Pancreas (tissue), 10 donors: ENCODE results near the gene PDE4B. TPM values are rescaled to one million over a fixed set of nuclear protein-coding genes. Genes with fewer than 3 reads are reported as not detected.

Experiments
- ATAC-seq, 4 donors: fragments of 200-7000 bp; cut with Tn5 transposase; one replicate each; pipeline versions ENCODE4 v1.8.0 to v1.9.1; 2020; ENCODE audit warnings: mild to moderate bottlenecking in 4 of 4, moderate library complexity in 4 of 4
- DNase-seq, 6 donors: peaks; one replicate each; pipeline ENCODE4 v3.0.0-alpha.2; 2020
- FAIRE-seq: peaks from 2 replicates; lab custom pipeline; 2012; peaks lifted over from hg19 to GRCh38; lab: Jason Lieb, UNC
- H3K27ac ChIP-seq, 4 donors: fragments of 200-600 bp; sonication (generic); 1 replicate in 3 of 4; 2 replicates in 1 of 4; pipeline versions ENCODE4 v1.5.0 to v1.8.0; 2020
- H3K27me3 ChIP-seq, 4 donors: fragments of 200-600 bp; one replicate each; pipeline ENCODE4 v1.8.0; 2021
- H3K36me3 ChIP-seq, 3 donors: fragments of 200-600 bp; sonication (generic) in 1 of 3; one replicate each; pipeline versions ENCODE4 v1.5.0 to v1.8.0; 2020 to 2021
- H3K4me1 ChIP-seq, 3 donors: fragments of 200-600 bp; one replicate each; pipeline ENCODE4 v1.8.0; 2021
- H3K4me3 ChIP-seq, 4 donors: fragments of 200-600 bp; sonication (generic) in 2 of 4; one replicate each; pipeline versions ENCODE4 v1.5.0 to v1.8.0; 2020 to 2021
- H3K9me3 ChIP-seq, 4 donors: fragments of 200-600 bp; one replicate each; pipeline ENCODE4 v1.8.0; 2021
- WGBS, 2 donors: extraction: QIAGEN DNeasy Blood & Tissue Kit; methylation state at CpG; one replicate each; pipeline ENCODE4 v1.1.7; 2013; 5-methylcytosine and 5-hydroxymethylcytosine counted together
- intact Hi-C, 3 donors: fragments of 100-400 bp; cut with DNase I; formaldehyde crosslinking; loops; one replicate each; pipeline versions ENCODE4 v1.11.1 to v1.14.2; 2022
- polyA plus RNA-seq, 2 donors: library from polyadenylated mRNA; stranded (reverse); fragments of 200-250 nt; gene quantifications; one replicate each; pipeline ENCODE4 v1.2.3, GENCODE V29; 2013
- total RNA-seq, 6 donors: library from RNA; stranded (reverse); fragmentation: NEBNext Ultra II Directional in 4 of 6; extraction: Animal tissue kit (Norgen Biotek cat#: 25700) in 4 of 6; gene quantifications; one replicate each; pipeline versions ENCODE4 v1.2.1 to v1.2.4, GENCODE V29; 2021 to 2023
- TF ChIP-seq, protein P1 (sequence below), 4 donors: fragments of 200-600 bp; sonication (generic) in 3 of 4; IDR thresholded peaks; one replicate each; pipeline versions ENCODE4 v1.5.0 to v1.8.0; 2021; ENCODE audit warnings: antibody characterized with exemption in 4 of 4
- donor health status: healthy with polysubstance abuse.
- donor health status: DM: no; HTN: no; CAD: no; lungs with moderate emphysema.
- donor health status: DM: no; HTN: no; CAD: no.
- donor health status: control.
- donor health status: control.
- donor health status: Bipolar disorder and iron deficiency.
- donor health status: DM: yes; HTN: yes; CAD: no.
- donor health status: DM: no; HTN: no; CAD: no.
- donor health status: DM: no; HTN: no; CAD: no.
- donor health status: DM: yes; HTN: yes; CAD: no.

Gene PDE4B
- total and polyA plus RNA-seq, 8 donors, result 0.23 to 3.7 (median 0.92) TPM

DNA sequence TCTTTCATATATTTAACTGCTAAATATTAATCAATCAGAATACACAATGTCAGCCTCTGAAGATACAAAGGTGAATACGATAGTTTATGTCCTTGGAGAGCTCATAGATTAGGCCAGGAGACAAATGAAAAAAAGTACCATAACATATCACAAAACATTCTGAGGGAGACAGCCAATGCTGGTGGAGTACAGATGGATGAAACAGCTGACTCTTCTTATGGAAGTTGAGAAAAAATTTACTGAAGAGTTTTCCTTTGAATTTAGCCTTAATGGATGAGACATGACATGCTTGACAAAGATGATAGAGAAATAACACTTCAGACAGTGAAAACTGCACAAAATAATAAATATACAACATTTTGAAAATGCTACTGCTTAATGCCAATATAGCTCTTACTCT, 193.5 kb downstream of the PDE4B start:
- no peak overlapping the region for H3K27ac ChIP-seq
- DNase-seq (no peak), ATAC-seq (no peak), FAIRE-seq (no peak)
- no peaks in the 10 kb centered on the region for H3K4me1 ChIP-seq
- no peaks in the 10 kb centered on the region for H3K27me3 ChIP-seq
- H3K36me3 ChIP-seq, result no peaks in the 10 kb centered on the region
- H3K9me3 ChIP-seq, result no peaks in the 10 kb centered on the region
- WGBS, 2 donors, result 13 to 14% methylated on average over 1 of the region's 1 CpG
- TF ChIP-seq, protein P1, sequence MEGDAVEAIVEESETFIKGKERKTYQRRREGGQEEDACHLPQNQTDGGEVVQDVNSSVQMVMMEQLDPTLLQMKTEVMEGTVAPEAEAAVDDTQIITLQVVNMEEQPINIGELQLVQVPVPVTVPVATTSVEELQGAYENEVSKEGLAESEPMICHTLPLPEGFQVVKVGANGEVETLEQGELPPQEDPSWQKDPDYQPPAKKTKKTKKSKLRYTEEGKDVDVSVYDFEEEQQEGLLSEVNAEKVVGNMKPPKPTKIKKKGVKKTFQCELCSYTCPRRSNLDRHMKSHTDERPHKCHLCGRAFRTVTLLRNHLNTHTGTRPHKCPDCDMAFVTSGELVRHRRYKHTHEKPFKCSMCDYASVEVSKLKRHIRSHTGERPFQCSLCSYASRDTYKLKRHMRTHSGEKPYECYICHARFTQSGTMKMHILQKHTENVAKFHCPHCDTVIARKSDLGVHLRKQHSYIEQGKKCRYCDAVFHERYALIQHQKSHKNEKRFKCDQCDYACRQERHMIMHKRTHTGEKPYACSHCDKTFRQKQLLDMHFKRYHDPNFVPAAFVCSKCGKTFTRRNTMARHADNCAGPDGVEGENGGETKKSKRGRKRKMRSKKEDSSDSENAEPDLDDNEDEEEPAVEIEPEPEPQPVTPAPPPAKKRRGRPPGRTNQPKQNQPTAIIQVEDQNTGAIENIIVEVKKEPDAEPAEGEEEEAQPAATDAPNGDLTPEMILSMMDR (IDR thresholded peaks at IDR 0.05), result no peak
- intact Hi-C loops, result no loop called here
- no peak overlapping the region for H3K4me3 ChIP-seq

DNA sequence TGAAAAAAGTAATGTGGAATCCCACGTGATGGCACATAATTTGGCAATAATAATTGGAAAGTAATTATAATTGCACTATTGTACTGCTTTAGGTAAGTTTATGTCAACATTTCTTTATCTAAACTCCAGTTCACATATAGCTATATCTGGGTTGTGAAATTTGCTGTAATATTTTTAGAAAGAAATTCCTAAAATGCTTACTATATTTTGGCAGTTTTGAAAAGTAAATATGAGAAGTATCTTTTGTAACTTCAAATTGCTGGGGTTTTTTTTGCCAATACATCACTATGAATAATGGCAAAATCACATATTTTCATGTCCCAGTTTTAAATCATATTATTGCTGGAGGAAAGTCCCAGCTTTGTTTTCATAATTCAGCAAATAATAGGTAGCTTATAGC, 197.5 kb downstream of the PDE4B start:
- Histone ChIP-seq H3K4me1 (no peaks in the 10 kb centered on the region), H3K4me3 (no peak overlapping the region), H3K27me3 (no peaks in the 10 kb centered on the region), H3K27ac (no peak overlapping the region), H3K9me3 (no peaks in the 10 kb centered on the region), H3K36me3 (no peaks in the 10 kb centered on the region)
- WGBS, 2 donors, result 39 to 60% methylated on average over 1 of the region's 1 CpG
- intact Hi-C loops, result no loop called here
- TF ChIP-seq, protein P1 (IDR thresholded peaks at IDR 0.05), result no peak
- no peak for FAIRE-seq
- DNase-seq, result no peak
- ATAC-seq, result no peak

DNA sequence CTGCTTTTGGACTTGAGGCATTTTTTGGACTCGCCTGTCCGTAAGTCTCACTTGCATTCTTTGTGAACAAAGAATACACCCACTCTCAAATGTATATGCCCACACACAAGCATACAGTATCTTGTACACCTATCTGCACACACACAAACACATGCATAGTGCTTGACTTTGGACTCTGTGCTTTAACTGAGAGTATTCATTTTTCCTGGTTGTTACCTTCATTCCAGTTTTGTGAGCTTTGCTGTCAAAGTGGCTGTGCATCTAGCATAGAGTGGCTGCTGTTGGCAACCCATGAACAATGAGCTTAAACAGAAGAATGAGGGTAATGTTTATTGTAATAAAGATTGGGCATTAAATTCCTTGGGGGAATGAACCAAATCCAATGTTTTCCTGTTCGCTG, 199.0 kb downstream of the PDE4B start:
- H3K27ac ChIP-seq, result no peak overlapping the region
- no peaks in the 10 kb centered on the region for H3K36me3 ChIP-seq
- no peaks in the 10 kb centered on the region for H3K4me1 ChIP-seq
- H3K4me3 ChIP-seq, result no peak overlapping the region
- no peak for FAIRE-seq
- ATAC-seq, result no peak
- intact Hi-C loops, result no loop called here
- WGBS, 2 donors, result 52 to 64% methylated on average over 3 of the region's 3 CpGs
- DNase-seq, result no peak
- no peaks in the 10 kb centered on the region for H3K9me3 ChIP-seq
- no peaks in the 10 kb centered on the region for H3K27me3 ChIP-seq
- TF ChIP-seq, protein P1 (IDR thresholded peaks at IDR 0.05), result no peak

DNA sequence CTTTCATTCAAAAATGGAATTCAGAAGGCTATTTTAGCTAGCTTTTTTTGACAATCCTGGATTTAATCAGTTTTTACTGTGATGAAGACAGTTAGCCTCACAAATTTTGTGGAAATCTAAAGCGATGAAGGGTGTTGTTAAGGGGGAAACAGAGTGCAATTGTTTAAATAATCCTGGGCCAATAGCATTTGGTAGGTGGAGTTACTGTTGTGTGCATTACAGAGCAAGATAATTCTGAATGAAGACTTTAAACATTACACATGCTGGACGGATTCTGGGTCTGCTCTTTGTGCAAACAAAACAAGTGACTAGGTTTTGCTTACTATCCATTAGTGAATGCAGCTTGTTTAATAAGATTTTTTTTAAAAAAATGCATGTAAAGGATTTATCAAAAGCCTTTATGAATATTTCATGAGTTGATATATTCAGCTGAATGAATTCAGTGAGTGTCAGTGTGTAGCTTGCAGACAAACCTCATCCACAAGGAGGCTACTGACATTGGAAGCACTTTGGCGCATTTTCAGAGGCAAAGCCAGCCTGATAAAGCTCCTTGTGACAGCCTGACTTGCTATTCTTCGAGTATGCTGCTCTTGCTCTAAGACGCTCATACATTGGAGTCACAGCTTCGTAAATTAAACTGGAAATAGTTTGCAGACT, 199.6 kb downstream of the PDE4B start:
- no peaks in the 10 kb centered on the region for H3K36me3 ChIP-seq
- H3K9me3 ChIP-seq, result no peaks in the 10 kb centered on the region
- intact Hi-C loops, result no loop called here
- no peak overlapping the region for H3K27ac ChIP-seq
- TF ChIP-seq, protein P1 (IDR thresholded peaks at IDR 0.05), result no peak
- 31 to 32% methylated on average over 6 of the region's 6 CpGs for WGBS, 2 donors
- H3K4me3 ChIP-seq, result no peak overlapping the region
- no peak for FAIRE-seq
- no peak for ATAC-seq
- no peaks in the 10 kb centered on the region for H3K4me1 ChIP-seq
- DNase-seq, result no peak
- no peaks in the 10 kb centered on the region for H3K27me3 ChIP-seq

DNA sequence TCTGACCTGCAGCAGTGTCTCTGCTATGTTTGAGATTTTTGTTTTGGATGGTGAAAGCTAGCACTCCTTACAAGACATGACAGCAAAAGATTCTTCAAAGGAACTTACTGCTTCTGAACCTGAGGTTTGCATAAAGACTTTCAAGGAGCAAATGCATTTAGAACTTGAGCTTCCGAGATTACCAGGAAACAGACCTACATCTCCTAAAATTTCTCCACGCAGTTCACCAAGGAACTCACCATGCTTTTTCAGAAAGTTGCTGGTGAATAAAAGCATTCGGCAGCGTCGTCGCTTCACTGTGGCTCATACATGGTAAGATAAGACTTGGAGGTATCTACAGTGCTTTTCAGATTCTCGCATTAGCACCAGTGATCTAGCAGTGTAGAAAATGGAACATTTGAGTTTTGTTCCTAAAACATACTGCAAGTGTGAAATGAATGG, 200.2 kb downstream of the PDE4B start:
- Histone ChIP-seq H3K9me3 (no peaks in the 10 kb centered on the region), H3K4me1 (no peaks in the 10 kb centered on the region), H3K27me3 (no peaks in the 10 kb centered on the region), H3K4me3 (no peak overlapping the region), H3K36me3 (no peaks in the 10 kb centered on the region), H3K27ac (no peak overlapping the region)
- ATAC-seq (no peak), FAIRE-seq (no peak), DNase-seq (no peak)
- TF ChIP-seq, protein P1 (IDR thresholded peaks at IDR 0.05), result no peak
- intact Hi-C loops, result no loop called here
- WGBS, 2 donors, result 66 to 75% methylated on average over 7 of the region's 7 CpGs
